ENCODE data around the gene CNN3. TPM values are rescaled to one million over a fixed set of nuclear protein-coding genes. Genes with fewer than 3 reads are reported as not detected.

Gene CNN3
- total and polyA plus RNA-seq, 2 donors from 2014 or later: 232 to 291 TPM

GRCh38 chr1:94969137-94969536, 42.2 kb upstream of the CNN3 start:
- intact Hi-C loops (cut with DNase I): no loop called here
- Histone ChIP-seq H3K9ac (ENCODE audit: low read length in 3 of 3) (no peak overlapping the region), H3K36me3 (ENCODE audit: control insufficient read depth in 2 of 3, insufficient read depth in 3 of 3, low read length in 3 of 3) (no peaks in the 10 kb centered on the region), H3K9me3 (ENCODE audit: control insufficient read depth in 2 of 3, insufficient read depth in 1 of 3, low read length in 3 of 3) (no peaks in the 10 kb centered on the region), H3K27ac (ENCODE audit: low read depth in 2 of 2, low read length in 2 of 2) (no peak overlapping the region), H3K27me3 (ENCODE audit: control insufficient read depth, insufficient read depth, low read length) (no peaks in the 10 kb centered on the region), H3K4me1 (ENCODE audit: control insufficient read depth in 2 of 3, insufficient read depth in 2 of 3, low read depth in 1 of 3, low read length in 3 of 3) (peaks cover 0 to 6% (median 0%) of the 10 kb centered on the region in 3 donors), H3K4me3 (ENCODE audit: low read length in 3 of 3) (no peak overlapping the region)
- DNase-seq: no peak
- FAIRE-seq: no peak
- no peak for TF ChIP-seq CTCF (IDR thresholded peaks at IDR 0.05; ENCODE audit: borderline replicate concordance, extremely low read depth, insufficient read depth)

GRCh38 chr1:94966033-94966432, 39.1 kb upstream of the CNN3 start:
- Histone ChIP-seq H3K9ac (ENCODE audit: low read length in 3 of 3) (no peak overlapping the region), H3K4me3 (ENCODE audit: low read length in 3 of 3) (no peak overlapping the region), H3K4me1 (ENCODE audit: control insufficient read depth in 2 of 3, insufficient read depth in 2 of 3, low read depth in 1 of 3, low read length in 3 of 3) (peaks cover 0 to 13% (median 3%) of the 10 kb centered on the region in 3 donors), H3K27ac (ENCODE audit: low read depth in 2 of 2, low read length in 2 of 2) (no peak overlapping the region), H3K9me3 (ENCODE audit: control insufficient read depth in 2 of 3, insufficient read depth in 1 of 3, low read length in 3 of 3) (no peaks in the 10 kb centered on the region), H3K36me3 (ENCODE audit: control insufficient read depth in 2 of 3, insufficient read depth in 3 of 3, low read length in 3 of 3) (no peaks in the 10 kb centered on the region), H3K27me3 (ENCODE audit: control insufficient read depth, insufficient read depth, low read length) (no peaks in the 10 kb centered on the region)
- DNase-seq: no peak
- intact Hi-C loops (cut with DNase I): no loop called here
- TF ChIP-seq CTCF (IDR thresholded peaks at IDR 0.05; ENCODE audit: borderline replicate concordance, extremely low read depth, insufficient read depth): no peak
- no peak for FAIRE-seq

- no peaks in the 10 kb centered on the region for H3K9me3 ChIP-seq (ENCODE audit: control insufficient read depth in 2 of 3, insufficient read depth in 1 of 3, low read length in 3 of 3)
- H3K4me1 ChIP-seq (ENCODE audit: control insufficient read depth in 2 of 3, insufficient read depth in 2 of 3, low read depth in 1 of 3, low read length in 3 of 3): peaks cover 0 to 13% (median 0%) of the 10 kb centered on the region in 3 donors
- FAIRE-seq: no peak
- no peak overlapping the region for H3K4me3 ChIP-seq (ENCODE audit: low read length in 3 of 3)
- intact Hi-C loops (cut with DNase I): no loop called here
- DNase-seq: no peak
- no peak for TF ChIP-seq CTCF (IDR thresholded peaks at IDR 0.05; ENCODE audit: borderline replicate concordance, extremely low read depth, insufficient read depth)
- H3K36me3 ChIP-seq (ENCODE audit: control insufficient read depth in 2 of 3, insufficient read depth in 3 of 3, low read length in 3 of 3): no peaks in the 10 kb centered on the region
- H3K27me3 ChIP-seq (ENCODE audit: control insufficient read depth, insufficient read depth, low read length): no peaks in the 10 kb centered on the region
- no peak overlapping the region for H3K9ac ChIP-seq (ENCODE audit: low read length in 3 of 3)
- H3K27ac ChIP-seq (ENCODE audit: low read depth in 2 of 2, low read length in 2 of 2): no peak overlapping the region
These were observed 37.0 kb upstream of the CNN3 start for GRCh38 chr1:94963864-94964263.

Measured in kidney (tissue), 14 donors.